Mesenchymal stem cell (in vitro differentiated cells and primary cell): ENCODE results near the gene ZNF853.

Experiments used
- DNase-seq: peaks from one replicate; pipeline ENCODE4 v3.0.0-alpha.2; 2013
- H2AFZ ChIP-seq: one replicate; pipeline ENCODE4 v1.6.1; 2013; ENCODE audit warnings: low read depth, mild to moderate bottlenecking, control low read depth, inconsistent platforms, low read length, moderate library complexity
- H2AK5ac ChIP-seq: 2 replicates; pipeline ENCODE4 v1.6.1; 2013; ENCODE audit warnings: low read length, moderate library complexity, mild to moderate bottlenecking, inconsistent platforms; ENCODE audit not compliant: severe bottlenecking
- H2BK120ac ChIP-seq: one replicate; pipeline ENCODE4 v1.6.1; 2013; ENCODE audit warnings: low read depth, mild to moderate bottlenecking, inconsistent platforms, low read length, moderate library complexity
- H2BK12ac ChIP-seq, 2 experiments: one replicate each; pipeline ENCODE4 v1.6.1; 2013; ENCODE audit warnings: inconsistent platforms in 2 of 2, low read length in 2 of 2, mild to moderate bottlenecking in 2 of 2, moderate library complexity in 2 of 2, control low read depth in 1 of 2
- H2BK15ac ChIP-seq: one replicate; pipeline ENCODE4 v1.6.1; 2013; ENCODE audit warnings: mild to moderate bottlenecking, low read depth, inconsistent platforms; ENCODE audit not compliant: poor library complexity, severe bottlenecking
- H2BK5ac ChIP-seq: 2 replicates; pipeline ENCODE4 v1.6.1; 2013; ENCODE audit warnings: low read depth, mild to moderate bottlenecking, low read length, control low read depth, inconsistent platforms; ENCODE audit not compliant: poor library complexity, severe bottlenecking
- H3K14ac ChIP-seq, 2 experiments: one replicate each; pipeline ENCODE4 v1.6.1; 2013; ENCODE audit warnings: inconsistent platforms in 2 of 2, low read length in 2 of 2, control low read depth in 1 of 2, mild to moderate bottlenecking in 1 of 2, moderate library complexity in 1 of 2
- H3K18ac ChIP-seq, 2 experiments: one replicate each; pipeline ENCODE4 v1.6.1; 2013; ENCODE audit warnings: inconsistent platforms in 2 of 2, low read length in 2 of 2, control low read depth in 1 of 2, low read depth in 1 of 2, mild to moderate bottlenecking in 1 of 2
- H3K23ac ChIP-seq, 2 experiments: one replicate each; pipeline ENCODE4 v1.6.1; 2013; ENCODE audit warnings: inconsistent platforms in 2 of 2, low read length in 2 of 2, mild to moderate bottlenecking in 2 of 2, moderate library complexity in 2 of 2, control low read depth in 1 of 2
- H3K27ac ChIP-seq: 2 replicates; pipeline ENCODE4 v1.5.1; 2013; ENCODE audit warnings: mild to moderate bottlenecking, moderate library complexity, low read length, control low read depth, inconsistent platforms; ENCODE audit not compliant: poor library complexity, severe bottlenecking
- H3K27me3 ChIP-seq, 2 experiments: 2 replicates each; pipeline versions ENCODE4 v1.6.1 to v1.7.0; 2013; ENCODE audit warnings: low read length in 2 of 2, mild to moderate bottlenecking in 2 of 2, moderate library complexity in 2 of 2, control low read depth in 1 of 2, inconsistent platforms in 1 of 2; ENCODE audit not compliant: control insufficient read depth in 1 of 2, insufficient read depth in 1 of 2
- H3K36me3 ChIP-seq, 2 experiments: 2 replicates each; pipeline versions ENCODE4 v1.6.1 to v1.7.0; 2013; ENCODE audit warnings: low read length in 2 of 2, control low read depth in 1 of 2, inconsistent platforms in 1 of 2, low read depth in 1 of 2, mild to moderate bottlenecking in 1 of 2; ENCODE audit not compliant: insufficient read depth in 2 of 2, control insufficient read depth in 1 of 2
- H3K4ac ChIP-seq, 2 experiments: one replicate each; pipeline ENCODE4 v1.6.1; 2013; ENCODE audit warnings: inconsistent platforms in 2 of 2, low read length in 2 of 2, mild to moderate bottlenecking in 2 of 2, moderate library complexity in 2 of 2, control low read depth in 1 of 2, low read depth in 1 of 2
- H3K4me1 ChIP-seq: 2 replicates; pipeline ENCODE4 v1.6.1; 2013; ENCODE audit warnings: low read depth, low read length, control low read depth; ENCODE audit not compliant: control insufficient read depth, insufficient read depth
- H3K4me2 ChIP-seq: 2 replicates; pipeline ENCODE4 v1.6.1; 2013; ENCODE audit warnings: low read length, mild to moderate bottlenecking, inconsistent platforms; ENCODE audit not compliant: poor library complexity, severe bottlenecking
- H3K4me3 ChIP-seq, 2 experiments: 2 replicates each; pipeline versions ENCODE4 v1.5.1 to v1.7.0; 2013; ENCODE audit warnings: low read length in 2 of 2, mild to moderate bottlenecking in 2 of 2, control low read depth in 1 of 2, low read depth in 1 of 2; ENCODE audit not compliant: insufficient read depth in 1 of 2
- H3K79me1 ChIP-seq: replicated peaks from 2 replicates; pipeline ENCODE4 v1.6.1; 2013; ENCODE audit warnings: mild to moderate bottlenecking, control low read depth, low read length, inconsistent platforms; ENCODE audit not compliant: poor library complexity, severe bottlenecking
- H3K9ac ChIP-seq: 2 replicates; pipeline ENCODE4 v1.7.0; 2013; ENCODE audit warnings: mild to moderate bottlenecking, low read length, moderate library complexity
- H3K9me3 ChIP-seq: 2 replicates; pipeline ENCODE4 v1.7.0; 2013; ENCODE audit warnings: mild to moderate bottlenecking, low read length; ENCODE audit not compliant: control insufficient read depth
- H4K8ac ChIP-seq: one replicate; pipeline ENCODE4 v1.6.1; 2013; ENCODE audit warnings: inconsistent platforms, mild to moderate bottlenecking, low read length, moderate library complexity
- H4K91ac ChIP-seq: one replicate; pipeline ENCODE4 v1.6.1; 2013; ENCODE audit warnings: mild to moderate bottlenecking, low read length, inconsistent platforms
- WGBS: methylation state at CpG from one replicate; pipeline ENCODE4 v1.1.7; 2013; ENCODE audit warnings: mixed read lengths; 5-methylcytosine and 5-hydroxymethylcytosine counted together

ZNF853 gene

GRCh38 chr7:6619961-6620360, 4.6 kb downstream of the ZNF853 start:
- Histone ChIP-seq H4K91ac (no peak overlapping the region), H2BK5ac (no peak overlapping the region), H3K18ac (no peak overlapping the region), H2AK5ac (no peak overlapping the region), H3K4me2 (no peak overlapping the region), H2BK12ac (no peak overlapping the region), H3K9ac (no peak overlapping the region), H3K9me3 (no peaks in the 10 kb centered on the region), H2AFZ (no peak overlapping the region), H3K4ac (no peak overlapping the region), H2BK15ac (no peak overlapping the region), H3K23ac (no peak overlapping the region), H4K8ac (no peak overlapping the region), H3K4me3 (no peak overlapping the region), H3K14ac (no peak overlapping the region), H3K4me1 (peaks cover 9% of the 10 kb centered on the region), H3K27me3 (peaks cover 9 to 59% of the 10 kb centered on the region in 2 experiments), H3K79me1 (no peaks in the 10 kb centered on the region), H3K27ac (no peak overlapping the region), H3K36me3 (peaks cover 0 to 28% of the 10 kb centered on the region in 2 experiments), H2BK120ac (no peak overlapping the region)
- no peak for DNase-seq
- WGBS = 94% methylated on average over 2 of the region's 3 CpGs

GRCh38 chr7:6621195-6622133, 6.1 kb downstream of the ZNF853 start:
- Histone ChIP-seq H3K14ac (no peak overlapping the region), H3K79me1 (no peaks in the 10 kb centered on the region), H2BK15ac (no peak overlapping the region), H3K9ac (no peak overlapping the region), H2BK5ac (no peak overlapping the region), H4K91ac (no peak overlapping the region), H3K9me3 (no peaks in the 10 kb centered on the region), H2BK12ac (no peak overlapping the region), H3K4ac (no peak overlapping the region), H4K8ac (no peak overlapping the region), H2BK120ac (no peak overlapping the region), H2AFZ (no peak overlapping the region), H2AK5ac (no peak overlapping the region), H3K18ac (no peak overlapping the region), H3K27ac (no peak overlapping the region), H3K36me3 (peaks cover 0 to 28% of the 10 kb centered on the region in 2 experiments), H3K4me3 (no peak overlapping the region), H3K4me1 (no peaks in the 10 kb centered on the region), H3K4me2 (no peak overlapping the region), H3K27me3 (peaks cover 8 to 50% of the 10 kb centered on the region in 2 experiments), H3K23ac (no peak overlapping the region)
- peak; percentile 14 for DNase-seq
- 92% methylated on average over 20 of the region's 20 CpGs for WGBS

- no peak overlapping the region for H3K4me2 ChIP-seq
- no peak overlapping the region for H2AK5ac ChIP-seq
- peaks cover 4 to 43% of the 10 kb centered on the region in 2 experiments for H3K27me3 ChIP-seq
- H2BK5ac ChIP-seq = no peak overlapping the region
- H3K9ac ChIP-seq = no peak overlapping the region
- DNase-seq = no peak
- peaks cover 0 to 28% of the 10 kb centered on the region in 2 experiments for H3K36me3 ChIP-seq
- no peak overlapping the region for H2BK12ac ChIP-seq
- no peak overlapping the region for H3K4ac ChIP-seq
- no peak overlapping the region for H3K4me3 ChIP-seq
- no peak overlapping the region for H3K27ac ChIP-seq
- no peaks in the 10 kb centered on the region for H3K4me1 ChIP-seq
- 97% methylated on average over 64 of the region's 67 CpGs for WGBS
- H4K91ac ChIP-seq = no peak overlapping the region
- no peak overlapping the region for H4K8ac ChIP-seq
- no peaks in the 10 kb centered on the region for H3K79me1 ChIP-seq
- no peak overlapping the region for H2BK120ac ChIP-seq
- no peak overlapping the region for H3K14ac ChIP-seq
- H3K18ac ChIP-seq = no peak overlapping the region
- no peak overlapping the region for H2BK15ac ChIP-seq
- H3K9me3 ChIP-seq = no peaks in the 10 kb centered on the region
- H3K23ac ChIP-seq = no peak overlapping the region
- H2AFZ ChIP-seq = no peak overlapping the region
These were observed 6.8 kb downstream of the ZNF853 start for GRCh38 chr7:6622134-6622710.

GRCh38 chr7:6623589-6624245, 8.3 kb downstream of the ZNF853 start:
- no peak overlapping the region for H3K27ac ChIP-seq
- peaks cover 0 to 28% of the 10 kb centered on the region in 2 experiments for H3K27me3 ChIP-seq
- H3K18ac ChIP-seq = no peak overlapping the region
- H2BK12ac ChIP-seq = no peak overlapping the region
- no peak overlapping the region for H2BK15ac ChIP-seq
- H2BK120ac ChIP-seq = no peak overlapping the region
- no peaks in the 10 kb centered on the region for H3K9me3 ChIP-seq
- H3K4ac ChIP-seq = no peak overlapping the region
- 77% methylated on average over 13 of the region's 15 CpGs for WGBS
- H3K23ac ChIP-seq = no peak overlapping the region
- H3K4me2 ChIP-seq = no peak overlapping the region
- no peak overlapping the region for H3K14ac ChIP-seq
- H2AFZ ChIP-seq = no peak overlapping the region
- no peak for DNase-seq
- no peak overlapping the region for H3K9ac ChIP-seq
- peaks cover 0 to 28% of the 10 kb centered on the region in 2 experiments for H3K36me3 ChIP-seq
- no peak overlapping the region for H2BK5ac ChIP-seq
- no peak overlapping the region for H4K8ac ChIP-seq
- no peaks in the 10 kb centered on the region for H3K4me1 ChIP-seq
- H3K4me3 ChIP-seq = no peak overlapping the region
- no peaks in the 10 kb centered on the region for H3K79me1 ChIP-seq
- H2AK5ac ChIP-seq = no peak overlapping the region
- H4K91ac ChIP-seq = no peak overlapping the region
